BLaER1 (cell line): Measurements from ENCODE around the gene GMPPA.
A peak's percentile ranks its signal among the peaks of the same experiment; 100 is the strongest.

ENCODE experiments used
- H3K27ac ChIP-seq: shearing (Covaris generic); formaldehyde crosslinking; 2 replicates; pipeline ENCODE4 v1.8.1; 2022
- H3K27me3 ChIP-seq: shearing (Covaris generic); formaldehyde crosslinking; 2 replicates; pipeline ENCODE4 v1.8.1; 2022
- H3K36me3 ChIP-seq: shearing (Covaris generic); formaldehyde crosslinking; 2 replicates; pipeline ENCODE4 v1.8.1; 2022
- H3K4me1 ChIP-seq: shearing (Covaris generic); formaldehyde crosslinking; 2 replicates; pipeline ENCODE4 v1.8.1; 2022
- H3K4me2 ChIP-seq: shearing (Covaris generic); formaldehyde crosslinking; 2 replicates; pipeline ENCODE4 v1.8.1; 2022
- H3K4me3 ChIP-seq: shearing (Covaris generic); formaldehyde crosslinking; 2 replicates; pipeline ENCODE4 v1.8.1; 2022
- H3K9ac ChIP-seq: shearing (Covaris generic); formaldehyde crosslinking; 2 replicates; pipeline ENCODE4 v1.8.1; 2022
- H3K9me3 ChIP-seq: shearing (Covaris generic); formaldehyde crosslinking; 2 replicates; pipeline ENCODE4 v1.8.1; 2022
- H4K20me1 ChIP-seq: shearing (Covaris generic); formaldehyde crosslinking; 2 replicates; pipeline ENCODE4 v1.8.1; 2022
- Cebpa-rat ChIP-seq: shearing (Covaris generic); IDR thresholded peaks from 2 replicates; pipeline ENCODE4 v1.8.1; 2022

Gene GMPPA

DNA sequence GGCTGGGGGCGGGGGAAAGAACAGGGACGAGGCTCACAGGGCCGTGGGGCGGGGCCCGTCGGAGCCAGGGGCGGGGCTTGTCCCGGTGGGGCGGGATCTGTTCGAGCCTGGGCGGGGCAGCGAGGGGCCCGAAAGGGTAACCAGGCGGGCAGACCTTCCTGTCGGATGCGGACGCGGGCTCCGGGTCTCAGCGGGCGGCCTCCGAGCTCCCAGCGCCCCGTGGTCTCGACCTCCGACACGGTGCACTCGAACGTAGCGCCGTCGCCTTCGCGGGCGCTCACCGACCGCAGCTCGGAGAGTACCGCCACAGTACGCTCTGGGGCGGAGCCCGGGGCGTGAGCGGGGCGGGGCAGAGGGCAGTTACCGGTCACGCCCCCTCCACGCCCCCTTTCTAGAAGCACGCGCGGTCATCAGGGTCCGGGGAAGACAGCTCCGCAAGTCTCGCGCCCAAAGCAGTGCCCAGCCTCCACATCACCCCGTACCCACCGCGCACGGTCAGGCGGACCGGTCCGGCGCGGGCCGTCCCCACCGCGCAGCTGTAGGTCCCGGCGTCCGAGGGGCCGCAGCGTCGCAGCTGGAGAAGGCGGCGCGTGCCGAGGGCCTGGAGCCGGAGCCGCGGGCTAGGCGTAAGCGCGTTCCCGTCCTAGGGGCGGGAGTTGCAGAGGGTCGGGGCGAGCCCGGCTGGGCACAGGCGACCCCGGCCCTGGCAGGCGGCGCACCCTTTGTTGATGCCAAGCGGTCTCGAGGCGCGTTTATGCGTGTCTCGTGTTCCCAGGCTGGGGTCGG, 53.9 kb downstream of the GMPPA start:
- Histone ChIP-seq H3K4me3 (peak overlapping the region; percentile 66), H3K9ac (peak overlapping the region; percentile 41), H3K9me3 (no peaks in the 10 kb centered on the region), H3K36me3 (peaks cover 10% of the 10 kb centered on the region; the same call in 1 of the 2 replicates), H3K4me2 (peak overlapping the region; percentile 89), H3K27me3 (peaks cover 8% of the 10 kb centered on the region; the same call in 1 of the 2 replicates), H4K20me1 (0 out of 2 replicates have a peak, but pooled peaks cover 5% of the 10 kb centered on the region), H3K4me1 (peaks cover 14% of the 10 kb centered on the region), H3K27ac (0 out of 2 replicates have a peak overlapping the region, but pooled peaks have one; percentile 22)
- TF ChIP-seq Cebpa-rat = no peak

DNA sequence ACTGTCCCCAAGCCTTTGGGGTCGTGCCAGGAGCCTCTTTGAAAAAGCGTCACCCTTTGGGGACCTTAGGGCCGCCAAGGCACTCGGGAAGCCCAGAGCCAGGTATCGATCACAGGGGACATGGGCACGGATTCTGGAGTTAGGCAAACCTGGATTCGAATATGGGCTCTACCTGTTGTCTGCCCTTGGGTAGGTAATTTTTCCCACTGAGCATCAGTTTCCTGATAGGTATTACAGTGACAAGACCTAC, 54.4 kb downstream of the GMPPA start:
- peaks cover 8% of the 10 kb centered on the region; the same call in 1 of the 2 replicates for H3K27me3 ChIP-seq
- H3K4me1 ChIP-seq = peaks cover 14% of the 10 kb centered on the region
- no peak overlapping the region for H3K27ac ChIP-seq
- no peak overlapping the region for H3K9ac ChIP-seq
- H3K4me3 ChIP-seq = no peak overlapping the region
- H4K20me1 ChIP-seq = 0 out of 2 replicates have a peak, but pooled peaks cover 5% of the 10 kb centered on the region
- peak overlapping the region; percentile 89 for H3K4me2 ChIP-seq
- H3K9me3 ChIP-seq = no peaks in the 10 kb centered on the region
- peaks cover 10% of the 10 kb centered on the region; the same call in 1 of the 2 replicates for H3K36me3 ChIP-seq
- TF ChIP-seq Cebpa-rat = no peak

DNA sequence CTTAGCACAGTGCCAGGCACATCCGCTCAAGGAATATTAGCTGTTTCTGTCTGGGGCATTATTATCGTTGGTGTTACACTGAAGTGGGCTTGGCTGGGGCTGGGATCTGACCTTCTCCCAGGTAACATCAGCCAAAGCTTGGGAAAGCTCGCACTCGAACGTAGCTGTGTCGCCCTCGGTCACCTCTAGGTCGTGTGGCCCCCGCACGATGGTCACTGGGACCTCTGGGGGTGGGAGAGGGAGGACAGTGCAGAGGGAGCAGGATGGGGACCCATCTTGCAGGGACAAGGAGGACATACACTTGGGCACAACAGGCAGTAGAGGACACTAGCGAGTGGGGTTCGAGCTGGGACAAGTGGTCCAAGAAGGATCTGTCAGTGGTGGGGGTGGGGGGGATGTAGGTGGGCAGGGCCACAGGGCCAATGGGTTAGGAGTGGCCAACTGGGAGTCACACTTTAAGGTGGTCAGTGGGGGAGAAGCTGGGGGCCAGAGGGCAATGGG, 54.8 kb downstream of the GMPPA start:
- no peak overlapping the region for H3K4me2 ChIP-seq
- peaks cover 14% of the 10 kb centered on the region for H3K4me1 ChIP-seq
- peaks cover 10% of the 10 kb centered on the region; the same call in 1 of the 2 replicates for H3K36me3 ChIP-seq
- no peak overlapping the region for H3K27ac ChIP-seq
- 0 out of 2 replicates have a peak, but pooled peaks cover 5% of the 10 kb centered on the region for H4K20me1 ChIP-seq
- no peak for TF ChIP-seq Cebpa-rat
- no peak overlapping the region for H3K9ac ChIP-seq
- no peaks in the 10 kb centered on the region for H3K9me3 ChIP-seq
- H3K27me3 ChIP-seq = peaks cover 8% of the 10 kb centered on the region; the same call in 1 of the 2 replicates
- H3K4me3 ChIP-seq = no peak overlapping the region

DNA sequence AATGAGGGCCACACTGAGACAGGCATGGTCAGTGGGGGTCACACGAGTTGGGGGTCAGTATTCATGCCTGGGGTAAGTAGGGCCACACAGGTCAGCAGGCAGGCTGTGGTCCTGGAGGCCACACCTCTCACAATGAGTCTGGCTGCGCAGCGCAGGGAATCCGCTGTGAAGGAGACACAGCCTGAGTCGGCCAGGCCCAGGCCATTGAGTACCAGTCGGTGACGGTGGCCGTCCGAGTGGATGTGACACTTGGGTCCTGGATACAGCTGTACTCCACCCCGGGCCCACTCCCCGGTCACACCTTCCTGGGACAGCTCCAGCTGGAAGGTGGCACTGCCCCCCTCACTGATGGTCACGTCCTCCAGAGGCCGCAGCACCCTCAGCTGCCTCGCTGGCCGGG, 55.7 kb downstream of the GMPPA start:
- Histone ChIP-seq H3K9ac (no peak overlapping the region), H3K4me2 (no peak overlapping the region), H3K27ac (no peak overlapping the region), H3K27me3 (peaks cover 8% of the 10 kb centered on the region; the same call in 1 of the 2 replicates), H3K36me3 (peaks cover 10% of the 10 kb centered on the region; the same call in 1 of the 2 replicates), H4K20me1 (0 out of 2 replicates have a peak, but pooled peaks cover 5% of the 10 kb centered on the region), H3K4me3 (no peak overlapping the region), H3K4me1 (peaks cover 14% of the 10 kb centered on the region), H3K9me3 (no peaks in the 10 kb centered on the region)
- TF ChIP-seq Cebpa-rat = no peak

DNA sequence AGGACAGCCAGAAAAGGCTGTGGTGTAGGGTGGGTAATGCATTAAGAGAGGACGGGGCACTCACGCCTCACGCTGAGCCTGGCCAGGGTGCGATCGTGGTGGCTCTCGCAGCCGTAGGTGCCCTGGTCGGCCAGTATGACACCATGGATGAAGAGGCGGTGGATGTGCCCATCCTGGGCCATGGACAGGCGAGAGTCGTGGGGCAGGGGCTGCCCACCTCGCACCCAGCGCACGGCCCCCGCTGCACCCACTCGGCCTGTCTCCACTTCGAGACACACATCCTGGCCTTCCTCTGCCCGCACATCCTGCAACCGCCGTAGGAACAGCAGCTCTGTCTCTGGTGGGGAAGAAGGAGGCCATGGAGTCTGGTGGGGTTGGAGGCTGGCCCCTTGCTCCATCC, 57.3 kb downstream of the GMPPA start:
- H3K9ac ChIP-seq = no peak overlapping the region
- H4K20me1 ChIP-seq = 0 out of 2 replicates have a peak, but pooled peaks cover under 1% of the 10 kb centered on the region
- H3K36me3 ChIP-seq = peaks cover 10% of the 10 kb centered on the region; the same call in 1 of the 2 replicates
- TF ChIP-seq Cebpa-rat = no peak
- H3K4me3 ChIP-seq = no peak overlapping the region
- H3K27me3 ChIP-seq = peaks cover 5% of the 10 kb centered on the region; the same call in 1 of the 2 replicates
- H3K4me2 ChIP-seq = no peak overlapping the region
- no peaks in the 10 kb centered on the region for H3K9me3 ChIP-seq
- no peak overlapping the region for H3K27ac ChIP-seq
- peaks cover 21% of the 10 kb centered on the region for H3K4me1 ChIP-seq

DNA sequence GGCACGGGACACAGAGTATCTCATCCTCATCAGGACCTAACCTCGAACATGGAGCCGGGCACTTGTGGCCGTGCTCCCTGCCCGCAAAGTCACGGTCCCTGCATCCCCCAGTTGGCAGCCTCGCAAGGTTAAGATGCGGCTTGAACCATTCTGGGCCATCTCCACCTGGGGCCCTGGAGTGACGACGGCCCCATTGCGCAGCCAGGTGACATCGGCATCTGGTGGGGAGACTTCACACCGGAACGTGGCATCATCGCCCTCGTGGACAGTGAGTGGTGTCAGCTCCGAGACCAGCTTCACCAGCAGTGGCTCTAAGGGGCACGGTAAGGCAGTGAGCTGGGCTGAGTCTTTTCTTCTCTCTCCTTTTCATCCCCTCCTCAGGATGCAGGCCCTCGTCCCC, 57.7 kb downstream of the GMPPA start:
- Histone ChIP-seq H3K9me3 (no peaks in the 10 kb centered on the region), H3K4me2 (no peak overlapping the region), H3K36me3 (peaks cover 10% of the 10 kb centered on the region; the same call in 1 of the 2 replicates), H3K4me3 (no peak overlapping the region), H3K9ac (no peak overlapping the region), H3K27ac (no peak overlapping the region), H4K20me1 (no peaks in the 10 kb centered on the region), H3K27me3 (peaks cover 2% of the 10 kb centered on the region; the same call in 1 of the 2 replicates), H3K4me1 (peaks cover 20% of the 10 kb centered on the region)
- no peak for TF ChIP-seq Cebpa-rat
